ENCODE data around the gene CIRBP.
"Not testable (repeated sequence)": the region's sequence is repeated elsewhere in the genome, so short reads cannot be mapped to it uniquely, and the experiment has no call there.

Gene CIRBP

DNA sequence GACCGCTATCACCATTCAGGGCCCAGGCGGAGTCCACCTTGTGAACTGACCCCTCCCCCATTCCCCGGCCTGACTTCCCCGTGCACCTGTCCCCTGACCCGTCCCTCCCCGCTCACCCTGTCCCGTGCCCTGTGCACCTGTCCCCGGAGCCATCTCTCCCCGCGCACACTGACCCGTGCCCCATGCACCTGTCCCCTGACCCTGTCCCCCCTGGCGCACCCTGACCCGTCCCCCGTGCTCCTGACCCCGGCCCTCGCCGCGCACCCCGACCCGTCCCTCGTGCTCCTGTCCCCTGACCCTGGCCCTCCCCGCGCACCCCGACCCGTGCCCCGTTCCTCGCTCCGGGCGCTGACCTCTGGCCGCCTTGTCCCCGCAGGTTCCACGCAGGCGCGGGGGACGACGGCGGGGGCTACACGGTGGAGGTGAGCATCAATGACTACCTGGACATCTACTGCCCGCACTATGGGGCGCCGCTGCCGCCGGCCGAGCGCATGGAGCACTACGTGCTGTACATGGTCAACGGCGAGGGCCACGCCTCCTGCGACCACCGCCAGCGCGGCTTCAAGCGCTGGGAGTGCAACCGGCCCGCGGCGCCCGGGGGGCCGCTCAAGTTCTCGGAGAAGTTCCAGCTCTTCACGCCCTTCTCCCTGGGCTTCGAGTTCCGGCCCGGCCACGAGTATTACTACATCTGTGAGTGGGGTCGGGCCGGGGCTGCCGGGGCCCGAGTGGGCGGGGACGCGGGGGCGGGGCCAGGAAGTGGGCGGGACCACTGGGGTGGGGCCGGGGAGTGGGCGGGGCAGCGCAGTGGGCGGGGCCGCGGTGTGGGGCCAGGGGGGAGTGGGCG lies 26.3 kb downstream of the CIRBP start:
- no peak overlapping the region for H3K27ac Mint-ChIP-seq
- peaks cover 14% of the 10 kb centered on the region for H3K27me3 Mint-ChIP-seq
- H3K36me3 Mint-ChIP-seq, result no peaks in the 10 kb centered on the region
- no peak for DNase-seq (ENCODE audit: low spot score in 2 of 2)
- peak; percentile 63 for ATAC-seq (ENCODE audit: low read depth)
- no peaks in the 10 kb centered on the region for H3K9me3 Mint-ChIP-seq
- no peak overlapping the region for H3K4me3 Mint-ChIP-seq
- H3K4me1 Mint-ChIP-seq, result peaks cover 9% of the 10 kb centered on the region

DNA sequence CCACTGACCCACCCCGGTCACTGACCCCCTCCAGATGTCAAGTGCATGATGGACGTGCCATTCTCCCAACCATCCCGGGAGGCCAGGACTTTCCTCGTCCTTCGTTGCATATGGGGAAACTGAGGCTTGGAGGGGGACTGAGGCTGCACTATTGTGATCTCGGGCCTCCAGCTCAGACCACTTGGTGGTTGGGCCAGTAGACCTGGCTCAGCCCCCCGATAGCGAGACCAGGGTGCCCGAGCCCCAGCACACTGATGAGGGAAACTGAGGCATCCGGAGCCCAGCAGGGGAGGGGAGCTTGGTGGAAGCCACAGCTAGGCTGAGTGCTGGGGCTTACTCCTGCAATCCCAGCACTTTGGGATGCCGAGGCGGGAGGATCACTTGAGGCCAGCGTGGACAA lies 26.9 kb downstream of the CIRBP start:
- peaks cover 17% of the 10 kb centered on the region for H3K27me3 Mint-ChIP-seq
- peaks cover 9% of the 10 kb centered on the region for H3K4me1 Mint-ChIP-seq
- no peaks in the 10 kb centered on the region for H3K9me3 Mint-ChIP-seq
- H3K27ac Mint-ChIP-seq, result no peak overlapping the region
- H3K4me3 Mint-ChIP-seq, result no peak overlapping the region
- no peaks in the 10 kb centered on the region for H3K36me3 Mint-ChIP-seq
- ATAC-seq (ENCODE audit: low read depth), result no peak
- DNase-seq (ENCODE audit: low spot score in 2 of 2), result no peak

DNA sequence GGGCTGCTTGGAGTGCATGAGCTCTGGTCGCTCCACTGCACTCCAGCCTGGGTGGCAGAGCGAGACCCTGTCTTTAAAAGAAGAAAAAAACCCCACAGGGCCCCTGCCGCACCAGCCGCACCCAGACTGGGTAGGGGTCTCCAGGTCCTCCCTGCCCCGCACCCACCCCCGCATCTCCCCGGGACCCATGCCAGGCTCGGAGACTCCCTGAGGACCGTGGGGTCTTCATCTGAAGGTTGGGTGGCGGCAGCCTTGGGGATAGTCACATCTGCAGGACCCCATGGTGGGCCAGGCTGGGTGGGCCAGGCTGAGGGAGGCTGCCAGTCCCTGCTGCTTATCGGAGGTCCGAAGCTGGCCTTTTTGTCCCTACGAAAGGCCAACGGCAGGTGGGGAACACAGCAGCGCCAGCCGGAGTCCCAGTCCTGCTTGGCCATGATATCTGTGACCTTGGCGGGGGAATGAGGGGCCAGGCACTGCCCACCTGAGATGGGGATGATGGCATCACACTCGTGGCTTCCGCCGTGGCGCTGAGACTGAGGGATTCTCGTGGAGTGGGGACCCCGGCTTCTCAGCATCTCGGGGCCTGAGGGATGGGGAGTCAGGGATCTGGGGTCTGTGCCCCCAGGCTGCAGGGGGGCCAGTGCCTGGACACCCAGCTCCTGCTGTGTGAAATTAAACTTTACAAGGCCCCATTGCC lies 27.6 kb downstream of the CIRBP start:
- ATAC-seq (ENCODE audit: low read depth) (no peak), DNase-seq (ENCODE audit: low spot score in 2 of 2) (no peak)
- H3K9me3 Mint-ChIP-seq, result no peaks in the 10 kb centered on the region
- H3K27me3 Mint-ChIP-seq, result peaks cover 15% of the 10 kb centered on the region
- H3K4me1 Mint-ChIP-seq, result peaks cover 7% of the 10 kb centered on the region
- H3K27ac Mint-ChIP-seq, result no peak overlapping the region
- H3K4me3 Mint-ChIP-seq, result no peak overlapping the region
- H3K36me3 Mint-ChIP-seq, result no peaks in the 10 kb centered on the region

DNA sequence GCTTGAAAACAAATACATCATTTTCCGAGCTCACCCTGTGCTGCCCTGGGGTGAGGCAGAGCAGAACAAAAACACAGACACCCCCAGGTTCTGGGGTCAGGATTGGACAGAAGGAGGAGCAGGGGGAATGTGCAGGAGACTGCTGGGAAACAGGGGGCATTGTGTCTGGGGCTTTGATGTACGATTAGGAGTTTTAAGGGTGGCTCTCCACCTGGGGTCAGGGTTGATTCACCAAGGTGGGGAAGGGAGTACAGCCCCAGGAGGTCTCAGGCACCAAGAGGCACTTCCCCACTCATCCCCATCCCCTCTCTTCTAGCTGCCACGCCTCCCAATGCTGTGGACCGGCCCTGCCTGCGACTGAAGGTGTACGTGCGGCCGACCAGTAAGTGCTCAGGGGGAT lies 29.1 kb downstream of the CIRBP start:
- H3K36me3 Mint-ChIP-seq, result no peaks in the 10 kb centered on the region
- ATAC-seq (ENCODE audit: low read depth) (no peak), DNase-seq (ENCODE audit: low spot score in 2 of 2) (no peak)
- H3K27ac Mint-ChIP-seq, result no peak overlapping the region
- no peak overlapping the region for H3K4me3 Mint-ChIP-seq
- peaks cover 7% of the 10 kb centered on the region for H3K27me3 Mint-ChIP-seq
- no peaks in the 10 kb centered on the region for H3K4me1 Mint-ChIP-seq
- H3K9me3 Mint-ChIP-seq, result no peaks in the 10 kb centered on the region

DNA sequence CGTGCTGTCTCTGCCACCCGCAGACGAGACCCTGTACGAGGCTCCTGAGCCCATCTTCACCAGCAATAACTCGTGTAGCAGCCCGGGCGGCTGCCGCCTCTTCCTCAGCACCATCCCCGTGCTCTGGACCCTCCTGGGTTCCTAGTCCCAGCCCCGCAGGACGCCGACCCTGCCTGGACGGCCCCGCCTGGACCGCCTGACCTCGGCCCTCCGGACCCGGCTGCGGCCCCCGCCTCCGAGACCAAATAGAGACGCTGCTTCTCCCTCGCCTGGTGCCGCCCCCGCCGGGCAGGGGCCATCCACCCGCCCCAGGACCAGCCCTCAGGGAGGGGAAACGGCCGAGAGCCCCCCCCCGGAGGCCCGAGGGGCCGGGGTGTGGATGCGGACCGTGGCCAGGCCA lies 30.7 kb downstream of the CIRBP start:
- Mint-ChIP-seq H3K27ac (no peak overlapping the region), H3K4me1 (no peaks in the 10 kb centered on the region), H3K9me3 (no peaks in the 10 kb centered on the region), H3K36me3 (no peaks in the 10 kb centered on the region), H3K4me3 (no peak overlapping the region), H3K27me3 (peaks cover 5% of the 10 kb centered on the region)
- ATAC-seq (ENCODE audit: low read depth), result no peak
- DNase-seq (ENCODE audit: low spot score in 2 of 2), result no peak

DNA sequence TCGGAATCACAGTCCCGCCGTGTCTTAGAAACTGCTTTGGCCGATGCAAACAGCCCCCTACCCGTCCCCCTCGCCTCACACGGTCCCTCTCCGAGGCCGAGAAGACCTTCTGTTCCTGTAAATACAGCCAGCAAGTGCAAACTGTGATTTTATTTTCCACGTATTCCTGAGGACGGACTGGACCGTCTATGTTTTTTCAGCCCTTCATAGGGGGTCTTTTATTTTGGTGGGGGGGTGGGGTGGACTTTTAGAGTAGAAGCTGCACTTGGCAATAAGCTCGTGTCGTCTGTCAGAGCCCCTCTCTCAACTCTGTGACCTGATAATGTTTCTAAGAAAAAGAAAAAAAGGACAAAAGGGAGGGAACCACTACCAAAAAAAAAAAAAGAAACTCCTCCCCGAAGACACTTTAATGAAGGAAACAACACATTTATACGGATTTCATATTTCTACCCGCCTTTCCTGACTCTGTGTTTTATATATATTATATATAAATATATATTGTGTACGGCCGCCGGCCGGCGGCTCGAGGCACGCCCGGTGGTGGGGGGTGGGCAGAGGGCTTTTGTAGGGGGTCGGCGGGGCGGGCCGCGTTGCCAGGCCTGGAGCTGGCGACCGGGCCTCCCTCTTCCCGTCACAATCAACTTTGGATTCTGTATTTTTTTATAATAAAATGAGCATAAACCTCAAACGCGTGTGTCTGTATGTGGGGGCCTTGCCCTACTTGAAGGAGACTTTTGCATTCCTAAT lies 31.8 kb downstream of the CIRBP start:
- Mint-ChIP-seq H3K4me3 (no peak overlapping the region), H3K4me1 (no peaks in the 10 kb centered on the region), H3K9me3 (no peaks in the 10 kb centered on the region), H3K36me3 (no peaks in the 10 kb centered on the region), H3K27ac (no peak overlapping the region), H3K27me3 (peaks cover 5% of the 10 kb centered on the region)
- ATAC-seq (ENCODE audit: low read depth) (no peak), DNase-seq (ENCODE audit: low spot score in 2 of 2) (no peak)

DNA sequence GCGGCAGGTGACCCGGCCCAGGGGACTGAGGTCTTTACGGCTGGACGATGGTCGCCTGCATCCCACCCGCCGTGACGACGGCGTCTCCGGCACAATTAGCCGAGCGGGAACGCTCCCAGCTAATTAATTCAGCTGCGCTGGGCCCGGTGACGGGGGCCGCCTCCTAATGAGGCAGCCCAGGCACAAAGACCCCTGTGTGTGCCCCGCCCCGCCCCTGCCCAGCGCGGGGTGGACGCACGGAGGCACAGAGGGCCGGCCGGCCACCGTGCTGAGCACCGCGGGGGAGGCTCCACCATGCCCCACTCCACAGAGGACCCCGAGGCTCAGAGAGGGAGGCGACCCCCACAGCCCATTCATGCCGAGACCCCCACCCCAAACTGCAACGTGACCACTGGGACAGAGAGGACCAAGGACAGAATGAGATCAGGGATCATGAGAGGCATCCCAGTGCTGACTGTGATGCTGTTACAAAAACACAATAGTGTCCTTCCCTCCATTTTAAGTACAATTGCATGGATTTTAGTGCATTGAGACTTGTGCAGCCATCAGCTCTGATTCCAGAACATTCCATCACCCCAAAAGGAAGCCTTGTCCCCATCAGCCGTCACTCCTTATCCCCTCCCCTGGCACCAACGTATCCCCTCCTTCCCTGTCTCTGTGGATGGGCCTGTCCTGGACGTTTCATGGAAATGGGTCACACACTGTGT lies 33.6 kb downstream of the CIRBP start:
- Mint-ChIP-seq H3K9me3 (no peaks in the 10 kb centered on the region), H3K27ac (no peak overlapping the region), H3K4me3 (no peak overlapping the region), H3K27me3 (peaks cover 5% of the 10 kb centered on the region), H3K36me3 (no peaks in the 10 kb centered on the region), H3K4me1 (no peaks in the 10 kb centered on the region)
- no peak for ATAC-seq (ENCODE audit: low read depth)
- DNase-seq (ENCODE audit: low spot score in 2 of 2), result no peak

DNA sequence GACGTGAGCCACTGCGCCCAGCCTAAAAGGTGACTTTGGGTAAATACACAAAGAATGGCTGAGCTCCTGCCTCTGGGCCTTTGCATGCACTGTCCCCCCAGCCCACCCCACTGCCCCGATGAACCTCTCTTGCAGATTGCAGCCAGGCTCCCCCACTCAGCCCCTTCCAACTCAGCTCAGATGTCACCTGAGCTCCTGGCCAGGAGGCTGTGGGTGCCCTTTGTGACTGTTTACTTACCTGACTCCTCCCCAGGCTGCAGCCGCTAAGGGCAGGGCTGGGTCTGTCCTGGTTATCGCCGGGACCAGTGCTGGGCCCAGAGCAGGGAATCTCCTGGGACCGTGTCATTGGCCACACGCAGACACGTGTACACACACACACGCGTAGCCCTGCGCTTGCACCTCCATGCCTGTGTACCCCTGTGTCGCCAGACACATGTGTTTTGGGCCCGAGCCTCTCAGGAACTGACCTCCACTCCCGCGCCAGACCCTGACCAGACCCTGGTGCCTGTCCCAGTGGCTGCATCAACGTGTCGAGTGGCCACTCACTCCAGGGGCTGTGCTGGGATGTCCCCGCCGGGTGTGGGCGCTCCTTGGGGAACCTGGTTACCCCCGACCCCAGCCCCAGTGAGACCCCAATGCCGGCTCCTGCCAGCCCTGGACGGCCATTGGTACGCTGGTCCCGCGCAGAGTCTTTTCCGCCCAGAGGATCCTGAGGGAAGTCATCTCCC lies 35.2 kb downstream of the CIRBP start:
- no peak overlapping the region for H3K4me3 Mint-ChIP-seq
- DNase-seq (ENCODE audit: low spot score in 2 of 2), result no peak
- ATAC-seq (ENCODE audit: low read depth), result no peak
- H3K4me1 Mint-ChIP-seq, result no peaks in the 10 kb centered on the region
- H3K9me3 Mint-ChIP-seq, result no peaks in the 10 kb centered on the region
- H3K27ac Mint-ChIP-seq, result no peak overlapping the region
- H3K27me3 Mint-ChIP-seq, result peaks cover 4% of the 10 kb centered on the region
- no peaks in the 10 kb centered on the region for H3K36me3 Mint-ChIP-seq

DNA sequence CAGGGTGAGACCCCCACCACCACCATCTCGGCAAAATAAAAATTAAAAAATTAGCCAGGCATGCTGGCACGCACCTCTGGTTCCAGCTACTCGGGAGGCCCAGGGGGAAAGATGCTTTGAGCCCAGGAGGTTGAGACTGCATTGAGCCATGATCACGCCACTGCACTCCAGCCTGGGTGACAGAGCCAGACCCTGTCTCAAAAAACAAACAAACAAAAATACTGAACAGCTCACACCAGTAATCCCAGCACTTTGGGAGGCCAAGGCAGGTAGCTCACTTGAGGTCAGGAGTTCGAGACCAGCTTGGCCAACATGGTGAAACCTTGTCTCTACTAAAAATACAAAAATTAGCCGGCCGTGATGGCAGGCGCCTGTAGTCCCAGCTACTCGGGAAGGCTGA lies 36.2 kb downstream of the CIRBP start:
- H3K27ac Mint-ChIP-seq; H3K36me3 Mint-ChIP-seq; H3K27me3 Mint-ChIP-seq; H3K4me1 Mint-ChIP-seq; H3K9me3 Mint-ChIP-seq; H3K4me3 Mint-ChIP-seq; DNase-seq (ENCODE audit: low spot score in 2 of 2); ATAC-seq (ENCODE audit: low read depth): not testable (repeated sequence)

DNA sequence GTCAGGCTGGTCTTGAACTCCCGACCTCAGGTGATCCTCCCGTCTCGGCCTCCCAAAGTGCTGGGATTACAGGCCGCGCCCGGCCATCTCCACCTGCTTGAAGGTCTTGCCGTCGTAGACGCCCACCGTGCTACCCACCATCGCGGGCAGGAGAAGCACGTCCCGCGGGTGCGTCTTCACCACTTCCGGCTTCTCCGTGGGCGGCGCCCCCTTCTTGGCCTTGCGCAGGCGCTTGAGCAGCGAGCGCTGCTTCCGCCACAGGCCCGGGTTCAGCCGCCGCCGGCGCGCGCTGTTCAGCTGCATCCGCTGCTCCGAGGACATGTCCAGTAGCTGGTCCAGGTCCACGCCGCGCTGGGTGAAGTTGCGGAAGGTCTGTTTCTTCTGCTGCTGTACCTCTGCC lies 38.2 kb downstream of the CIRBP start:
- Mint-ChIP-seq H3K9me3 (no peaks in the 10 kb centered on the region), H3K4me1 (no peaks in the 10 kb centered on the region), H3K4me3 (no peak overlapping the region), H3K27ac (no peak overlapping the region), H3K27me3 (peaks cover 3% of the 10 kb centered on the region), H3K36me3 (no peaks in the 10 kb centered on the region)
- no peak for DNase-seq (ENCODE audit: low spot score in 2 of 2)
- no peak for ATAC-seq (ENCODE audit: low read depth)

DNA sequence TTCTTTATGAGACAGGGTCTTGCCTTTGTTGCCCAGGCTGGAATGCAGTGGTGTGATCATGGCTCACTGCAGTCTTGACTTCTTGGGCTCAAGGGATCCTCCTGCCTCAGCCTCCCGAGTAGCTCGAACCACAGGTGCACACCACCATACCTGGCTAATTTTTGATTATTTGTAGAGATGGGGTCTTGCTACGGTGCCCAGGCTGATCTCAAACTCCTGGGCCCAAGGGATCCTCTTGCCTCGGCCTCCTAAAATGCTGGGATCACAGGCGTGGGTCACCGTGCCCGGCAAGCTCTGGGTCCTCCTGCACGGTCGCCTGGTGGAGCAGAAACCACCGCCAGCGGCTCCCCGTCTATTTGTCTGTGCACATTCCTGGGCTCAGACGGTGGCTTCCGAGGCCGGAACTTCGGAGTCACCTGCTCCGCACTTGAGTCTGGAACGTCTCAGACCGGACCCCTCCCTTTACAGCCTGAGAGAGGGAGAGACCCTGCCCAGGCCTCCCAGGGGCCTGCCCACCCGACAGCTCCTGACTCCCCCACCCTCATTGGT lies 38.7 kb downstream of the CIRBP start:
- DNase-seq (ENCODE audit: low spot score in 2 of 2) (no peak), ATAC-seq (ENCODE audit: low read depth) (no peak)
- Mint-ChIP-seq H3K27ac (no peak overlapping the region), H3K4me1 (no peaks in the 10 kb centered on the region), H3K36me3 (no peaks in the 10 kb centered on the region), H3K9me3 (no peaks in the 10 kb centered on the region), H3K27me3 (peaks cover 3% of the 10 kb centered on the region), H3K4me3 (no peak overlapping the region)

DNA sequence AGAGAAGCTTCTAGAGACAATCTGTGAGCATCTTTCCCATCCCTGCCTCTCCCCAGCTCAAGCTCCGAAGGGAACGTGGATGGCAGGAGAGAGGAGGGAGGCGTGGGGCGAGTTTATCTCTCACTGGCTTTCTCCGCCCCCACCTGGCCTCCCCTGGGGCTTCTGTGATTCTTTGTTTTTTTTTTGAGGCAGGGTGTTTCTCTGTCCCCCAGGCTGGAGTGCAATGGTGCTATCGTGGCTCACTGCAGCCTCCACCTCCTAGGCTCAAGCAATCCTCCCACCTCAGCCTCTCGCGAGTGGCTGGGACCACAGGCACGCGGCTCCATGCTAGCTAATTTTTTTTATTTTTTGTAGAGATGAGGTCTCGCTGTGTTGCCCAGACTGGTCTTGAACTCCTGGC lies 39.6 kb downstream of the CIRBP start:
- Mint-ChIP-seq H3K9me3 (no peaks in the 10 kb centered on the region), H3K4me1 (no peaks in the 10 kb centered on the region), H3K27ac (no peak overlapping the region), H3K4me3 (no peak overlapping the region), H3K27me3 (peaks cover 3% of the 10 kb centered on the region), H3K36me3 (no peaks in the 10 kb centered on the region)
- DNase-seq (ENCODE audit: low spot score in 2 of 2) (no peak), ATAC-seq (ENCODE audit: low read depth) (no peak)

All from memory B cell (primary cell).